ENCODE data around the gene EFEMP1. TPM values are rescaled to one million over a fixed set of nuclear protein-coding genes. Genes with fewer than 3 reads are reported as not detected.

Gene EFEMP1
- total RNA-seq, 6 donors from 2014 or later: 65.0 to 293 (median 213) TPM

GRCh38 chr2:55961318-55961911 is 37.8 kb upstream of the EFEMP1 start:
- peak in 1 of 2 donors; percentile 52 for ATAC-seq (ENCODE audit: low FRiP score in 2 of 2)
- Histone ChIP-seq H3K4me3 (no peak overlapping the region), H3K4me1 (peaks cover 0 to 13% (median 8%) of the 10 kb centered on the region in 4 donors), H3K9me3 (no peaks in the 10 kb centered on the region), H3K27me3 (no peaks in the 10 kb centered on the region), H3K36me3 (no peaks in the 10 kb centered on the region), H3K27ac (no peak overlapping the region)
- no peak for TF ChIP-seq POLR2A (IDR thresholded peaks at IDR 0.05)
- TF ChIP-seq POLR2AphosphoS5 (IDR thresholded peaks at IDR 0.05): no peak
- TF ChIP-seq CTCF (IDR thresholded peaks at IDR 0.05): peak in 4 of 6 experiments; percentile 28 to 52 (median 44)
- no peak for TF ChIP-seq EP300 (IDR thresholded peaks at IDR 0.05)
- WGBS, 2 donors: 9 to 20% methylated on average over 3 of the region's 3 CpGs
- no peak for DNase-seq

- Histone ChIP-seq H3K36me3 (no peaks in the 10 kb centered on the region), H3K27ac (peak overlapping the region; percentile 28 to 66 (median 52)), H3K27me3 (no peaks in the 10 kb centered on the region), H3K9me3 (no peaks in the 10 kb centered on the region), H3K4me1 (peaks cover 0 to 10% (median 6%) of the 10 kb centered on the region in 4 donors), H3K4me3 (no peak overlapping the region)
- 72 to 83% methylated on average over 1 of the region's 1 CpG for WGBS, 2 donors
- ATAC-seq (ENCODE audit: low FRiP score in 2 of 2) (no peak), DNase-seq (no peak)
- TF ChIP-seq POLR2AphosphoS5 (IDR thresholded peaks at IDR 0.05) (no peak), POLR2A (IDR thresholded peaks at IDR 0.05) (no peak), EP300 (IDR thresholded peaks at IDR 0.05) (no peak), CTCF (IDR thresholded peaks at IDR 0.05) (no peak)
These were observed 35.2 kb upstream of the EFEMP1 start for GRCh38 chr2:55958756-55959155.

GRCh38 chr2:55957142-55957541 is 33.6 kb upstream of the EFEMP1 start:
- no peak overlapping the region for H3K27ac ChIP-seq
- no peaks in the 10 kb centered on the region for H3K27me3 ChIP-seq
- no peak for ATAC-seq (ENCODE audit: low FRiP score in 2 of 2)
- no peak for DNase-seq
- H3K36me3 ChIP-seq: no peaks in the 10 kb centered on the region
- WGBS, 2 donors: 56 to 92% methylated on average over 3 of the region's 3 CpGs
- H3K4me3 ChIP-seq: no peak overlapping the region
- TF ChIP-seq EP300 (IDR thresholded peaks at IDR 0.05) (no peak), POLR2A (IDR thresholded peaks at IDR 0.05) (no peak), POLR2AphosphoS5 (IDR thresholded peaks at IDR 0.05) (no peak), CTCF (IDR thresholded peaks at IDR 0.05) (no peak)
- peaks cover 0 to 10% (median 6%) of the 10 kb centered on the region in 4 donors for H3K4me1 ChIP-seq
- no peaks in the 10 kb centered on the region for H3K9me3 ChIP-seq

- Histone ChIP-seq H3K36me3 (no peaks in the 10 kb centered on the region), H3K9me3 (no peaks in the 10 kb centered on the region), H3K4me3 (no peak overlapping the region), H3K27ac (no peak overlapping the region), H3K27me3 (no peaks in the 10 kb centered on the region), H3K4me1 (peaks cover 0 to 10% (median 6%) of the 10 kb centered on the region in 4 donors)
- 60% methylated on average over 4 of the region's 4 CpGs for WGBS, 2 donors
- TF ChIP-seq EP300 (IDR thresholded peaks at IDR 0.05) (no peak), CTCF (IDR thresholded peaks at IDR 0.05) (no peak), POLR2A (IDR thresholded peaks at IDR 0.05) (no peak), POLR2AphosphoS5 (IDR thresholded peaks at IDR 0.05) (no peak)
- DNase-seq (no peak), ATAC-seq (ENCODE audit: low FRiP score in 2 of 2) (peak in 1 of 2 donors; percentile 61)
These were observed 30.9 kb upstream of the EFEMP1 start for GRCh38 chr2:55954306-55955035.

Data from upper lobe of left lung (tissue), 6 donors.